Sigmoid colon (tissue), 7 donors: Measurements from ENCODE around the gene LMO7. TPM values are rescaled to one million over a fixed set of nuclear protein-coding genes. Genes with fewer than 3 reads are reported as not detected.

Experiments
- DNase-seq: peaks from one replicate; pipeline ENCODE4 v3.0.0-alpha.2; 2019
- H3K27ac ChIP-seq, 4 donors: fragments of 200-600 bp; sonication (generic); one replicate each; pipeline ENCODE4 v1.5.1; 2016 to 2019; ENCODE audit warnings: mild to moderate bottlenecking in 1 of 4
- H3K27me3 ChIP-seq, 3 donors: fragments of 200-600 bp; sonication (generic); one replicate each; pipeline ENCODE4 v1.5.1; 2019; ENCODE audit warnings: mild to moderate bottlenecking in 1 of 3
- H3K36me3 ChIP-seq, 4 donors: fragments of 200-600 bp; sonication (generic); one replicate each; pipeline ENCODE4 v1.5.1; 2016 to 2019
- H3K4me1 ChIP-seq, 4 donors: fragments of 200-600 bp; sonication (generic); one replicate each; pipeline ENCODE4 v1.5.1; 2017 to 2019
- H3K4me3 ChIP-seq, 4 donors: fragments of 200-600 bp; sonication (generic); one replicate each; pipeline ENCODE4 v1.5.1; 2017 to 2019; ENCODE audit warnings: mild to moderate bottlenecking in 2 of 4, moderate library complexity in 1 of 4
- H3K9me3 ChIP-seq, 4 donors: fragments of 200-600 bp in 3 of 4; sonication (generic) in 3 of 4; one replicate each; pipeline versions ENCODE4 v1.5.1 to v1.6.1; 2013 to 2019
- EP300 ChIP-seq, 4 donors: sonication (generic); formaldehyde crosslinking; IDR thresholded peaks; one replicate each; pipeline ENCODE4 v1.6.1; 2017; ENCODE audit warnings: antibody characterized with exemption in 4 of 4
- POLR2A ChIP-seq, 2 donors: fragments of 450-650 bp; IDR thresholded peaks; one replicate each; pipeline ENCODE4 v1.6.1; 2016; ENCODE audit warnings: antibody characterized with exemption in 2 of 2, mild to moderate bottlenecking in 2 of 2, moderate library complexity in 2 of 2
- POLR2AphosphoS5 ChIP-seq, 4 donors: sonication (generic); formaldehyde crosslinking; IDR thresholded peaks; one replicate each; pipeline ENCODE4 v1.6.1; 2017; ENCODE audit warnings: antibody characterized with exemption in 4 of 4
- WGBS, 2 donors: extraction: QIAGEN DNeasy Blood & Tissue Kit; methylation state at CpG; one replicate each; pipeline ENCODE4 v1.1.7; 2013; 5-methylcytosine and 5-hydroxymethylcytosine counted together
- intact Hi-C: fragments of 100-400 bp; cut with DNase I; formaldehyde crosslinking; loops from one replicate; pipeline ENCODE4 v1.15.1; 2023
- polyA plus RNA-seq, 3 donors: library from polyadenylated mRNA; stranded (reverse); fragments of 200-250 nt; gene quantifications; one replicate each; pipeline ENCODE4 v1.2.3, GENCODE V29; 2013
- total RNA-seq, 4 donors: library from RNA; depleted of rRNA; stranded (reverse); fragments of >200 nt; gene quantifications; one replicate each; pipeline ENCODE4 v1.1.0, GENCODE V29; 2016
- TF ChIP-seq, protein P1 (sequence below), 4 experiments: fragments of 450-650 bp in 3 of 4; fragments of 200-600 bp in 1 of 4; IDR thresholded peaks; one replicate each; pipeline ENCODE4 v1.5.1; 2016 to 2019; ENCODE audit warnings: antibody characterized with exemption in 4 of 4, mild to moderate bottlenecking in 3 of 4, moderate library complexity in 2 of 4
- donor health status: healthy with polysubstance abuse.
- donor health status: Bipolar disorder and iron deficiency.
- donor health status: healthy.

LMO7 gene
- total and polyA plus RNA-seq, 7 donors = 5.0 to 66.4 (median 19.4) TPM

DNA sequence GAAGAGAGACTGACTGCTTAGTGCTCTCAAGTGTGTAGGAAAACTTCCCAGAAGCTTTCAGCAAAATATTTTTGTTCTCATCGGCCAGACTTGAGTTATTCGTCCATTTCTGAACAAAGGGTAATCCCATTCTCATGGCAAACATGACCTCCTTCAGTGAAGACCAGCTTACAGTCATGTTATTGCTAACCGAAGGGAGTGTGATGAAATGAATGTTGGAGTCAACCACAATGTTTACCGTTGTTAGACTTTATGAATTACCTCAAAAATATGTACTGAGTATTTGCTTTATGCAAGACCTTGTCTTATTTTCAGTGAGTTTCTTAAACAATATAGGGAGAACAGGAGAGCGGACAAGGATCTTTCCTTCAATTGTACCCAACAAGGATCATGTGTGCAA lies 228.6 kb downstream of the LMO7 start:
- Histone ChIP-seq H3K36me3 (no peaks in the 10 kb centered on the region), H3K9me3 (no peaks in the 10 kb centered on the region), H3K27me3 (no peaks in the 10 kb centered on the region), H3K27ac (no peak overlapping the region), H3K4me1 (no peaks in the 10 kb centered on the region), H3K4me3 (no peak overlapping the region)
- WGBS, 2 donors = 77 to 80% methylated on average over 5 of the region's 5 CpGs
- TF ChIP-seq EP300 (IDR thresholded peaks at IDR 0.05) (no peak), POLR2AphosphoS5 (IDR thresholded peaks at IDR 0.05) (no peak), POLR2A (IDR thresholded peaks at IDR 0.05) (no peak)
- TF ChIP-seq, protein P1, sequence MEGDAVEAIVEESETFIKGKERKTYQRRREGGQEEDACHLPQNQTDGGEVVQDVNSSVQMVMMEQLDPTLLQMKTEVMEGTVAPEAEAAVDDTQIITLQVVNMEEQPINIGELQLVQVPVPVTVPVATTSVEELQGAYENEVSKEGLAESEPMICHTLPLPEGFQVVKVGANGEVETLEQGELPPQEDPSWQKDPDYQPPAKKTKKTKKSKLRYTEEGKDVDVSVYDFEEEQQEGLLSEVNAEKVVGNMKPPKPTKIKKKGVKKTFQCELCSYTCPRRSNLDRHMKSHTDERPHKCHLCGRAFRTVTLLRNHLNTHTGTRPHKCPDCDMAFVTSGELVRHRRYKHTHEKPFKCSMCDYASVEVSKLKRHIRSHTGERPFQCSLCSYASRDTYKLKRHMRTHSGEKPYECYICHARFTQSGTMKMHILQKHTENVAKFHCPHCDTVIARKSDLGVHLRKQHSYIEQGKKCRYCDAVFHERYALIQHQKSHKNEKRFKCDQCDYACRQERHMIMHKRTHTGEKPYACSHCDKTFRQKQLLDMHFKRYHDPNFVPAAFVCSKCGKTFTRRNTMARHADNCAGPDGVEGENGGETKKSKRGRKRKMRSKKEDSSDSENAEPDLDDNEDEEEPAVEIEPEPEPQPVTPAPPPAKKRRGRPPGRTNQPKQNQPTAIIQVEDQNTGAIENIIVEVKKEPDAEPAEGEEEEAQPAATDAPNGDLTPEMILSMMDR (IDR thresholded peaks at IDR 0.05) = no peak
- intact Hi-C loops = loop anchor here (5.0 kb wide), 1 partner anchor 167 kb away; no protein-coding TSS in a partner anchor
- no peak for DNase-seq

DNA sequence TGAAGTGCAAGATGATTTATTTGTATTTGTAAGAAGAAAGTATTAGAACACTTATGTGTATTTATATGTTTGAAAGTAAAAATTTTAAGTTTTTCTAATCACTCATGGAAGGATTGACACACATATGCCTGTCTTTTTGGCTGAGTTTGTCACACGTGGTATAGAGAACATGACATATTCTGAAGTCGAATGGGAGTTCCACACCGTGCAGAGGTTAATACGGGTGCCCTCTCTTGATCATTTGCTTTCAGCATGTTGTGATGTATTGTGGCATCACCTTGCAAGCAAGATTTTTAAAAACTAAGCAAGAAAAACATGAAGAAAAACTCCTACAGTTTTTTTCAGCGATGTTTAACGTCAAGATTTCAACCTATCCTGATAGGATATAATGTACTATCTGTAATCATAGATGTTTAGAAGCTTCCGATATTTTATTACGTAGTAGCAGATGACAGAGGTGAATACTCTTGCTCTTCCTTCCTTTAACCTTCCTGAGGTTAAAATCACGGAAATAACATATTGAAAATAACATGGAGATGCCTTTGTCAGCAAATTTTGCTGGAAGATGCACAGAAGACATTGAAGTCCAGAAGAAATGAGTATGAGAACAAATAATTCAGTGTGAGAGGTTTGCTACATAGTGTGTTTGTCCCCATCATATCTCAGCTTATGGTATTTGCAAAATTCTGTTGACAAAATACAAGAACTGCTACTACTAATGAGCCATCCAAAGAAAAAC lies 231.4 kb downstream of the LMO7 start:
- Histone ChIP-seq H3K27me3 (no peaks in the 10 kb centered on the region), H3K4me1 (no peaks in the 10 kb centered on the region), H3K4me3 (no peak overlapping the region), H3K27ac (no peak overlapping the region), H3K9me3 (no peaks in the 10 kb centered on the region), H3K36me3 (no peaks in the 10 kb centered on the region)
- 75 to 87% methylated on average over 9 of the region's 9 CpGs for WGBS, 2 donors
- intact Hi-C loops = loop anchor here (5.0 kb wide), 1 partner anchor 170 kb away; no protein-coding TSS in a partner anchor
- DNase-seq = no peak
- TF ChIP-seq POLR2A (IDR thresholded peaks at IDR 0.05) (no peak), EP300 (IDR thresholded peaks at IDR 0.05) (no peak), POLR2AphosphoS5 (IDR thresholded peaks at IDR 0.05) (no peak)
- TF ChIP-seq, protein P1 (IDR thresholded peaks at IDR 0.05) = no peak

DNA sequence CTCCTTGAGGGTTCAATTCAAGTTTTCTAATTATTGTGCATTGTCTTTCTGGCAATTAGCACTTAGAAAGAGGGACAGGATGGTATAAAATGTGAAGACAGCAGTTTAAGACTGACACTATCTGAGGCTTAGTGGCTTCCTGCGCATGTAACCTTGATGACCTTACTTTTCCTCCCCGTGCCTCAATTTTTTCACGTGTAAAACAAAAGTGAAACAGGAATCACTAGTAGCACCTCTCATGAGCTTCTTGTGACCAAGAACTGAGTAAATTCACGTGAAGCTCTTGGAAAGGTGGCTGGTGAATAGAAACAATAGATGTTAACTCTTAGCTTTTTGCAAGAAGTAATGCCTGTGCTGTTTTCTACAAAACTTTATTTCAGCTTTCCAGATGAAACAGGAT lies 233.9 kb downstream of the LMO7 start:
- TF ChIP-seq POLR2AphosphoS5 (IDR thresholded peaks at IDR 0.05) (no peak), EP300 (IDR thresholded peaks at IDR 0.05) (no peak), POLR2A (IDR thresholded peaks at IDR 0.05) (no peak)
- TF ChIP-seq, protein P1 (IDR thresholded peaks at IDR 0.05) = no peak
- no peak overlapping the region for H3K4me3 ChIP-seq
- H3K4me1 ChIP-seq = no peaks in the 10 kb centered on the region

DNA sequence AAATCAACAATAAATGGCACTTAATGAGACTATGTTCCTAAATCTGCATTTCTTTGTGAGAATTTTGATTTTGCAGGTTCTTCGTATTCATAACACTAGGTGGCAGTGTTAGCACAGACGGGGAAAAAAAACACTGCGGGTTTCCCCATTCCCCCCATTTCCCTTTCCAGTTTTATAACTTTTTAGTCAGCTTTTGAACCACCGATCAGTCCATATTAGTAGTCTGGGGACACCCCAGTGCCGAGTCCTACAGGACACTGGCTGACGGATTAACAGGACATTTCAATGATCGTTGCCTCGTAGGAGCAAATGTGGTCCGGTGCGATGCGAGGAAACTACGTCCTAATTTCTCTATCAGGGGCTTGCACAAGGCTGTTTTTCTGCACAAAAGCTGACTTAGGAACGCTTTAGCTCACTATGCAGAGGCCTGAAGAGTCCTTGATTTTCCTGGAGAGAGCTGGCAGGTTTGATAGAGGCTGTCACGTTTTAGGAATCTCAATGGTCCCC lies 234.3 kb downstream of the LMO7 start:
- no peaks in the 10 kb centered on the region for H3K4me1 ChIP-seq
- no peak for DNase-seq
- 27 to 44% methylated on average over 14 of the region's 14 CpGs for WGBS, 2 donors
- peak overlapping the region in 3 of 4 donors; percentile 26 to 32 (median 31) for H3K4me3 ChIP-seq
- no peak for TF ChIP-seq EP300 (IDR thresholded peaks at IDR 0.05)
- TF ChIP-seq, protein P1 (IDR thresholded peaks at IDR 0.05) = peak; percentile 40 to 82 (median 58)
- H3K27me3 ChIP-seq = no peaks in the 10 kb centered on the region
- intact Hi-C loops = loop anchor here (2.0 to 10.0 kb wide), 5 partner anchors 514 to 1112 kb away; partner anchors contain the start of gene KCTD12
- no peaks in the 10 kb centered on the region for H3K36me3 ChIP-seq
- no peak overlapping the region for H3K27ac ChIP-seq
- no peaks in the 10 kb centered on the region for H3K9me3 ChIP-seq

More for the DNA sequence above, 233.9 kb downstream of the LMO7 start:
- no peak for DNase-seq
- no peak overlapping the region for H3K27ac ChIP-seq
- intact Hi-C loops = loop anchor here (2.0 to 10.0 kb wide), 6 partner anchors 173 to 1112 kb away; partner anchors contain the start of gene KCTD12
- H3K36me3 ChIP-seq = no peaks in the 10 kb centered on the region
- 41 to 42% methylated on average over 4 of the region's 4 CpGs for WGBS, 2 donors
- H3K27me3 ChIP-seq = no peaks in the 10 kb centered on the region
- H3K9me3 ChIP-seq = no peaks in the 10 kb centered on the region
